PC-9 (cell line): ENCODE data around the gene CHST7. TPM values are rescaled to one million over a fixed set of nuclear protein-coding genes. Genes with fewer than 3 reads are reported as not detected.

Source experiments
- BruUV-seq: library from RNA; stranded (reverse); fragments of 400-500 nt; replicated peaks from 2 replicates; lab custom pipeline; 2021; lab: Mats Ljungman, UMichigan
- CTCF ChIA-PET: fragments of 300-600 bp; sonication (Branson Sonifier 250); formaldehyde crosslinking; loops from one replicate; lab custom pipeline; 2022; ENCODE audit warnings: antibody characterized with exemption; lab: Charles Lee
- POLR2A ChIA-PET: fragments of 300-600 bp; sonication (Branson Sonifier 250); formaldehyde crosslinking; loops from one replicate; lab custom pipeline; 2022; ENCODE audit warnings: antibody characterized with exemption; ENCODE audit not compliant: unreplicated experiment; lab: Charles Lee
- DNase-seq, 2 experiments: peaks; one replicate each; pipeline versions ENCODE4 v3.0.0 to v3.0.0-alpha.2; 2015 to 2022; ENCODE audit warnings: mixed read lengths in 1 of 2
- H2AFZ ChIP-seq: fragments of 200-600 bp; sonication (generic); 2 replicates; pipeline ENCODE4 v1.8.1; 2017; ENCODE audit warnings: antibody characterized with exemption
- H3F3A ChIP-seq: fragments of 200-600 bp; sonication (generic); 2 replicates; pipeline ENCODE4 v1.8.1; 2017; ENCODE audit warnings: antibody characterized with exemption, mild to moderate bottlenecking, low read depth; ENCODE audit not compliant: insufficient read depth
- H3K27ac ChIP-seq: fragments of 200-600 bp; sonication (generic); 2 replicates; pipeline ENCODE4 v1.6.1; 2016; ENCODE audit warnings: mixed run types
- H3K27me3 ChIP-seq: fragments of 200-600 bp; sonication (generic); 2 replicates; pipeline ENCODE4 v1.6.1; 2016; ENCODE audit warnings: low read depth, mixed run types; ENCODE audit not compliant: insufficient read depth
- H3K36me3 ChIP-seq: fragments of 200-600 bp; sonication (generic); 2 replicates; pipeline ENCODE4 v1.6.1; 2016; ENCODE audit warnings: low read depth, mixed run types
- H3K4me1 ChIP-seq: fragments of 200-600 bp; sonication (generic); replicated peaks from 2 replicates; pipeline ENCODE4 v1.6.1; 2016; ENCODE audit warnings: mixed run types; ENCODE audit not compliant: insufficient read depth
- H3K4me2 ChIP-seq: fragments of 200-600 bp; sonication (generic); 2 replicates; pipeline ENCODE4 v1.6.1; 2017; ENCODE audit warnings: mixed run types
- H3K4me3 ChIP-seq: fragments of 200-600 bp; sonication (generic); 2 replicates; pipeline ENCODE4 v1.6.1; 2016; ENCODE audit warnings: mixed run types
- H3K79me2 ChIP-seq: fragments of 200-600 bp; sonication (generic); 2 replicates; pipeline ENCODE4 v1.6.1; 2017; ENCODE audit warnings: low read depth, mixed run types
- H3K9me2 ChIP-seq: fragments of 200-600 bp; sonication (generic); 2 replicates; pipeline ENCODE4 v1.8.1; 2017; ENCODE audit warnings: mild to moderate bottlenecking; ENCODE audit not compliant: insufficient read depth
- H3K9me3 ChIP-seq: fragments of 200-600 bp; sonication (generic); 2 replicates; pipeline ENCODE4 v1.8.1; 2016; ENCODE audit warnings: low read depth; ENCODE audit not compliant: insufficient read depth
- H4K20me1 ChIP-seq: fragments of 200-600 bp; sonication (generic); 2 replicates; pipeline ENCODE4 v1.8.1; 2017; ENCODE audit not compliant: insufficient read depth
- EZH2 ChIP-seq: fragments of 200-600 bp; sonication (generic); IDR thresholded peaks from 2 replicates; pipeline ENCODE4 v1.8.0; 2017; ENCODE audit warnings: antibody characterized with exemption, low read depth
- intact Hi-C: fragments of 100-400 bp; cut with micrococcal nuclease; formaldehyde crosslinking; loops from one replicate; pipeline ENCODE4 v1.10.0; 2022; ENCODE audit not compliant: unreplicated experiment
- total RNA-seq: library from RNA; stranded (reverse); gene quantifications from 2 replicates; pipeline ENCODE4 v1.2.3, GENCODE V29; 2021
- TF ChIP-seq, protein P1 (sequence below): fragments of 200-600 bp; sonication (generic); conservative IDR thresholded peaks from 2 replicates; pipeline ENCODE4 v1.6.1; 2017; ENCODE audit warnings: mixed run types, antibody characterized with exemption, mild to moderate bottlenecking, moderate library complexity

CHST7 gene
- total RNA-seq, 1 experiment from 2014 or later: 0.94 TPM

DNA sequence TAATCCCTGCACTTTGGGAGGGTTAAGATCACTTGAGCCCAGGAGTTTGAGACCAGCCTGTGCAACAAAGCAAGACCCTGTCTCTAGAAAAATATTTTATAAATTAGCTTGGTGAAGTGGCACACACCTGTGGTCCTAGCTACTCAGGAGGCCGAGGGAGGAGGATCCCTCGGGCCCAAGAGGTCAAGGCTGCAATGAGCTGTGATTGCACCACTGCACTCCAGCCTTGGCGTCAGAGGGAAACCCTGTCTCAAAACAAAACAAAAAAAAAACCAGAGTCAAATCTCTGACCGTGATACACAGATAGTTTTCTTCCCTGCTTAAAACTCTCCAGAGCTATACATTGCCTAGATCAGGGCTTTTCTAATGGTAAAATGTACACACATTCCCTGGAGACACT, 53.5 kb downstream of the CHST7 start:
- POLR2A ChIA-PET: no interaction called here

GRCh38 chrX:46627711-46628419, 54.3 kb downstream of the CHST7 start:
- no peaks in the 10 kb centered on the region for H3K4me1 ChIP-seq
- no peaks in the 10 kb centered on the region for H3K79me2 ChIP-seq
- no peak for DNase-seq
- H3K9me3 ChIP-seq: no peaks in the 10 kb centered on the region
- ChIA-PET CTCF (no interaction called here), POLR2A (no interaction called here)
- no peaks in the 10 kb centered on the region for H3K9me2 ChIP-seq
- H4K20me1 ChIP-seq: no peaks in the 10 kb centered on the region
- intact Hi-C loops: no loop called here
- H2AFZ ChIP-seq: no peak overlapping the region
- BruUV-seq: no TSS peak
- no peak overlapping the region for H3K27ac ChIP-seq
- no peaks in the 10 kb centered on the region for H3F3A ChIP-seq
- no peak for TF ChIP-seq EZH2
- TF ChIP-seq, protein P1, sequence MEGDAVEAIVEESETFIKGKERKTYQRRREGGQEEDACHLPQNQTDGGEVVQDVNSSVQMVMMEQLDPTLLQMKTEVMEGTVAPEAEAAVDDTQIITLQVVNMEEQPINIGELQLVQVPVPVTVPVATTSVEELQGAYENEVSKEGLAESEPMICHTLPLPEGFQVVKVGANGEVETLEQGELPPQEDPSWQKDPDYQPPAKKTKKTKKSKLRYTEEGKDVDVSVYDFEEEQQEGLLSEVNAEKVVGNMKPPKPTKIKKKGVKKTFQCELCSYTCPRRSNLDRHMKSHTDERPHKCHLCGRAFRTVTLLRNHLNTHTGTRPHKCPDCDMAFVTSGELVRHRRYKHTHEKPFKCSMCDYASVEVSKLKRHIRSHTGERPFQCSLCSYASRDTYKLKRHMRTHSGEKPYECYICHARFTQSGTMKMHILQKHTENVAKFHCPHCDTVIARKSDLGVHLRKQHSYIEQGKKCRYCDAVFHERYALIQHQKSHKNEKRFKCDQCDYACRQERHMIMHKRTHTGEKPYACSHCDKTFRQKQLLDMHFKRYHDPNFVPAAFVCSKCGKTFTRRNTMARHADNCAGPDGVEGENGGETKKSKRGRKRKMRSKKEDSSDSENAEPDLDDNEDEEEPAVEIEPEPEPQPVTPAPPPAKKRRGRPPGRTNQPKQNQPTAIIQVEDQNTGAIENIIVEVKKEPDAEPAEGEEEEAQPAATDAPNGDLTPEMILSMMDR: no peak
- H3K4me2 ChIP-seq: no peak overlapping the region
- H3K27me3 ChIP-seq: no peaks in the 10 kb centered on the region
- H3K4me3 ChIP-seq: no peak overlapping the region
- H3K36me3 ChIP-seq: no peaks in the 10 kb centered on the region

More for the DNA sequence above, 53.5 kb downstream of the CHST7 start:
- H3K36me3 ChIP-seq: no peaks in the 10 kb centered on the region
- no peaks in the 10 kb centered on the region for H3K4me1 ChIP-seq
- H3K4me3 ChIP-seq: no peak overlapping the region
- H3K9me3 ChIP-seq: no peaks in the 10 kb centered on the region
- H3K79me2 ChIP-seq: no peaks in the 10 kb centered on the region
- no peak overlapping the region for H3K4me2 ChIP-seq
- H3K27me3 ChIP-seq: no peaks in the 10 kb centered on the region
- CTCF ChIA-PET: no interaction called here
- H2AFZ ChIP-seq: no peak overlapping the region
- intact Hi-C loops: no loop called here
- no TSS peak for BruUV-seq
- no peaks in the 10 kb centered on the region for H3K9me2 ChIP-seq
- no peaks in the 10 kb centered on the region for H3F3A ChIP-seq
- no peaks in the 10 kb centered on the region for H4K20me1 ChIP-seq
- DNase-seq: no peak
- TF ChIP-seq, protein P1: no peak
- TF ChIP-seq EZH2: no peak
- no peak overlapping the region for H3K27ac ChIP-seq

DNA sequence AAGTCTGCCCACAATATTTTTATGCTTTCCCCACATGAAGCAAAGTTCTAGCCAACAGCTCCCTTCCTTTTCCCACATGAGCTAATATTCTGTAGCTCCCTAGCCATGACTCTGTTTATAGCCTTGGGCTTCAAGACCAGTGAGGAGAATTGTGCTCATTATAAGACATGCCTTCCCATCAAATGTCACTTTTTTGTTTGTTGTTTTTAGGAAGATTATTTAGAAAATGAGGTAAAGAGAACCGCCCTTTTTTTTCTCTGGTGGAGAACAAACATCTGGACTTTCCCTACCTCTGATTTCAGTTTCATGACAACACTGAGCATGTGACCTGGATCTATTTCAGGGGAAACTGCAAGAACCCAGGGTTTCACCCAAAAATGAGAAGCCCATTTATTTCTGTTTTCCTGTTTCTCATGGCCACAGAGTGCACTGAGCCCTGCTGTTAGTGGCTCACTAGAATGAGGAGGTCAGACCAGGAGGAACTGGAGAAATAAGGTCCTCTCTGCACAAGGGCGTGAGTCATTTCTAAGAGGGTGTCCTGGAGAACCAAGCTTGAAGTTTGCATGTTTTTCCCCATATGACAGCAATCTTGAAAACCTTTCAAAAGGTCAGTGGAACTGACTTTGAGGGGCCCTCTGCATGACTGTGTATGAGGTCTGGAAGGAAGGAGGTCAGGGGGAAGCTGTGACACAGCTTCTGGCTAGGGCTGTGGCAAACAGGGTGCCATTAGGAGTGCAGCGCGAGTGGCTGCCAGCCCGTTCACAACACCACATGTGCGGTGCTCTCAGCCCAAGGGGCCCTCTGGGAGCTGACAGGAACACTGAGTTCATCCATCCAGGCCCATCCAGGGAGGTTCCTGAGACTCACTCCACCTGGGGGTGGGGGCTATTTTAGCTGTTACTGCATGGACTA, 55.2 kb downstream of the CHST7 start:
- ChIA-PET CTCF (no interaction called here), POLR2A (no interaction called here)
- Histone ChIP-seq H3K9me2 (no peaks in the 10 kb centered on the region), H3K9me3 (no peaks in the 10 kb centered on the region), H3K4me1 (no peaks in the 10 kb centered on the region), H3K4me2 (no peak overlapping the region), H3K4me3 (no peak overlapping the region), H3K36me3 (no peaks in the 10 kb centered on the region), H4K20me1 (no peaks in the 10 kb centered on the region), H3K79me2 (no peaks in the 10 kb centered on the region), H3F3A (no peaks in the 10 kb centered on the region), H3K27me3 (no peaks in the 10 kb centered on the region), H3K27ac (no peak overlapping the region), H2AFZ (no peak overlapping the region)
- intact Hi-C loops: no loop called here
- no peak for DNase-seq
- BruUV-seq: no TSS peak
- TF ChIP-seq, protein P1: no peak
- TF ChIP-seq EZH2: no peak
